Measurements from ENCODE around the gene OASL. TPM values are rescaled to one million over a fixed set of nuclear protein-coding genes. Genes with fewer than 3 reads are reported as not detected.

The OASL gene
- total RNA-seq, 1 experiment from 2014 or later, result not detected

DNA sequence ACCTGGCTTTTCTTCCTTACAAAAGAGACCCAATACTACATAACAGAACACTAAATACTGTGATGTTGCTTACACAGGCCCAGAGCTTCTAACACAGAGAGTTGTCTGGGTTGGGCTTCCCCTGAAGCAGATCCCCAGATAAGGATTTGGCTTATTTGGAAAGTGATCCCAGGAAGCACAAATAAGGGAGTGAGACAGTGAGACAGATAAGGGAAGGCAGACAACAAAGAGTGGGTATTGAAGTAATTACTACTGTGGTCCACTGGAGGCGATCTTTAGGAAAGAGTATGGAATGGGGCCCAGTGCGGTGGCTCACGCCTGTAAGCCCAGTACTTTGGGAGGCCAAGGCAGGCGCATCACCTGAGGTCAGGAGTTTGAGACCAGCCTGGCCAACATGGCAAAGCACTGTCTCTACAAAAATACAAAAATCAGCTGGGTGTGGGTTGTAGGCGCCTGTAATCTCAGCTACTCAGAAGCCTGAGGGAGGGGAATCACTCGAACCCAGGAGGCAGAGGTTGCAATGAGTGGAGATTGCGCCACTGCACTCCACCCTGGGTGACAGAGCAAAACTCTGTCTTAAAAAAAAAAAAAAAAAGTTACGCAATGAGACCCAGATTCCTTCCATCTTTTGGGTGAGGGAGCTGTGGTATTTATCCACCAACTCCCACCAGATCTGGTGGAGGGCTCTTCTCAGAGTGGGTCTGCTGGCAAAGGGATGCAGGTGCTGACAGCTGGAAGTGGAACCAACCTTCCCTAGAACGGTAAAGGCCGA is 12.6 kb downstream of the OASL start:
- Histone ChIP-seq H3K27me3 (ENCODE audit: insufficient read depth, low read length) (no peaks in the 10 kb centered on the region), H2BK120ac (ENCODE audit: low read depth, low read length, poor library complexity, severe bottlenecking) (no peak overlapping the region), H3K56ac (ENCODE audit: insufficient read length, low read depth, low read length) (no peak overlapping the region), H4K91ac (ENCODE audit: insufficient read length, low read depth, low read length) (no peak overlapping the region), H3K9ac (ENCODE audit: extremely low read depth, insufficient read length, low read length) (no peak overlapping the region), H3K4ac (ENCODE audit: low read depth, low read length) (no peak overlapping the region), H4K5ac (ENCODE audit: insufficient read length, low read depth, low read length) (no peak overlapping the region), H3K4me1 (ENCODE audit: insufficient read depth, low read length) (peaks cover 4% of the 10 kb centered on the region; the same call in 1 of the 2 replicates), H3K23me2 (ENCODE audit: insufficient read length, low read depth, low read length, poor library complexity, severe bottlenecking) (no peaks in the 10 kb centered on the region), H3K79me1 (ENCODE audit: insufficient read depth, low read depth, low read length, poor library complexity, severe bottlenecking) (no peaks in the 10 kb centered on the region), H3K4me2 (ENCODE audit: insufficient read depth, insufficient read length, low read length) (no peak overlapping the region), H3K18ac (ENCODE audit: insufficient read length, low read depth, low read length) (no peak overlapping the region), H4K8ac (replicated peaks; ENCODE audit: insufficient read length, low read depth, low read length) (no peak overlapping the region), H2BK20ac (ENCODE audit: low read depth, low read length, poor library complexity, severe bottlenecking) (no peak overlapping the region), H2AK5ac (ENCODE audit: insufficient read length, low read length) (no peak overlapping the region), H3K23ac (ENCODE audit: insufficient read length, low read depth, low read length) (no peak overlapping the region), H4K20me1 (ENCODE audit: control insufficient read depth, insufficient read depth, insufficient read length) (no peaks in the 10 kb centered on the region), H3K79me2 (ENCODE audit: insufficient read depth, low read length) (no peaks in the 10 kb centered on the region), H3K27ac (ENCODE audit: insufficient read length, low read depth, low read length) (no peak overlapping the region), H2AFZ (ENCODE audit: low read length) (no peak overlapping the region), H3K9me3 (ENCODE audit: control insufficient read depth, low read depth, low read length) (no peaks in the 10 kb centered on the region), H2BK15ac (ENCODE audit: low read depth, low read length) (no peak overlapping the region), H3T11ph (ENCODE audit: low read length) (no peak overlapping the region), H2BK12ac (ENCODE audit: insufficient read length, low read depth, low read length) (no peak overlapping the region), H2BK5ac (ENCODE audit: insufficient read length, low read length) (no peak overlapping the region), H3K14ac (ENCODE audit: insufficient read depth, low read length) (no peak overlapping the region)
- Mint-ChIP-seq H3K4me1 (peaks cover 8 to 9% of the 10 kb centered on the region in 2 experiments), H3K27me3 (ENCODE audit: low read depth) (no peaks in the 10 kb centered on the region; the same call in 1 of the 2 replicates), H3K36me3 (ENCODE audit: insufficient read depth in 1 of 3, low read depth in 3 of 3) (no peaks in the 10 kb centered on the region; a peak in 1 of 7 replicates), H3K4me3 (no peak overlapping the region), H3K27ac (no peak overlapping the region), H3K9me3 (no peaks in the 10 kb centered on the region; a peak in 2 of 5 replicates)
- DNase-seq, result no peak
- TF ChIP-seq, protein P1, sequence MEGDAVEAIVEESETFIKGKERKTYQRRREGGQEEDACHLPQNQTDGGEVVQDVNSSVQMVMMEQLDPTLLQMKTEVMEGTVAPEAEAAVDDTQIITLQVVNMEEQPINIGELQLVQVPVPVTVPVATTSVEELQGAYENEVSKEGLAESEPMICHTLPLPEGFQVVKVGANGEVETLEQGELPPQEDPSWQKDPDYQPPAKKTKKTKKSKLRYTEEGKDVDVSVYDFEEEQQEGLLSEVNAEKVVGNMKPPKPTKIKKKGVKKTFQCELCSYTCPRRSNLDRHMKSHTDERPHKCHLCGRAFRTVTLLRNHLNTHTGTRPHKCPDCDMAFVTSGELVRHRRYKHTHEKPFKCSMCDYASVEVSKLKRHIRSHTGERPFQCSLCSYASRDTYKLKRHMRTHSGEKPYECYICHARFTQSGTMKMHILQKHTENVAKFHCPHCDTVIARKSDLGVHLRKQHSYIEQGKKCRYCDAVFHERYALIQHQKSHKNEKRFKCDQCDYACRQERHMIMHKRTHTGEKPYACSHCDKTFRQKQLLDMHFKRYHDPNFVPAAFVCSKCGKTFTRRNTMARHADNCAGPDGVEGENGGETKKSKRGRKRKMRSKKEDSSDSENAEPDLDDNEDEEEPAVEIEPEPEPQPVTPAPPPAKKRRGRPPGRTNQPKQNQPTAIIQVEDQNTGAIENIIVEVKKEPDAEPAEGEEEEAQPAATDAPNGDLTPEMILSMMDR (conservative IDR thresholded peaks at IDR 0.05), result peak; percentile 47
- no CpG with 5 or more reads among the region's 10 CpGs for WGBS (ENCODE audit: extremely low coverage, insufficient read length, low lambda C conversion rate)

Data from H9 (cell line).